GM21529 (cell line): Measurements from ENCODE around the gene MECP2.
A peak's percentile ranks its signal among the peaks of the same experiment; 100 is the strongest.

Source experiments
- ATAC-seq: cut with Tn5 transposase; IDR thresholded peaks from one replicate; pipeline ENCODE4 v1.9.1; 2021; ENCODE audit not compliant: unreplicated experiment

The MECP2 gene

GRCh38 chrX:154064637-154065435, 32.7 kb downstream of the MECP2 start:
- ATAC-seq, result no peak

GRCh38 chrX:154063234-154063633, 34.3 kb downstream of the MECP2 start:
- no peak for ATAC-seq

GRCh38 chrX:154061801-154062200, 35.7 kb downstream of the MECP2 start:
- ATAC-seq, result no peak

GRCh38 chrX:154059729-154060245, 37.7 kb downstream of the MECP2 start:
- no peak for ATAC-seq

- no peak for ATAC-seq
These were observed 38.3 kb downstream of the MECP2 start for GRCh38 chrX:154059231-154059630.

- no peak for ATAC-seq
These were observed 39.1 kb downstream of the MECP2 start for GRCh38 chrX:154058214-154058997.

GRCh38 chrX:154057791-154058190, 39.7 kb downstream of the MECP2 start:
- ATAC-seq, result no peak

- ATAC-seq, result no peak
These were observed 40.7 kb downstream of the MECP2 start for GRCh38 chrX:154056770-154057241.

GRCh38 chrX:154051201-154051810, 46.2 kb downstream of the MECP2 start:
- peak; percentile 59 for ATAC-seq

- no peak for ATAC-seq
These were observed 47.4 kb downstream of the MECP2 start for GRCh38 chrX:154050113-154050495.

GRCh38 chrX:154049209-154050112, 48.1 kb downstream of the MECP2 start:
- ATAC-seq, result no peak

GRCh38 chrX:154048398-154048797, 49.1 kb downstream of the MECP2 start:
- ATAC-seq, result no peak

- no peak for ATAC-seq
These were observed 50.4 kb downstream of the MECP2 start for GRCh38 chrX:154046940-154047610.

GRCh38 chrX:154046031-154046781, 51.3 kb downstream of the MECP2 start:
- no peak for ATAC-seq

GRCh38 chrX:154044091-154044490, 53.4 kb downstream of the MECP2 start:
- ATAC-seq, result no peak

GRCh38 chrX:154043003-154043763, 54.3 kb downstream of the MECP2 start:
- ATAC-seq, result no peak

- ATAC-seq, result no peak
These were observed 56.7 kb downstream of the MECP2 start for GRCh38 chrX:154040863-154041262.

GRCh38 chrX:154040307-154040756, 57.2 kb downstream of the MECP2 start:
- no peak for ATAC-seq
